ENCODE measurements around the gene SBK1.
"Not testable (repeated sequence)": the region's sequence is repeated elsewhere in the genome, so short reads cannot be mapped to it uniquely, and the experiment has no call there.

SBK1 gene

DNA sequence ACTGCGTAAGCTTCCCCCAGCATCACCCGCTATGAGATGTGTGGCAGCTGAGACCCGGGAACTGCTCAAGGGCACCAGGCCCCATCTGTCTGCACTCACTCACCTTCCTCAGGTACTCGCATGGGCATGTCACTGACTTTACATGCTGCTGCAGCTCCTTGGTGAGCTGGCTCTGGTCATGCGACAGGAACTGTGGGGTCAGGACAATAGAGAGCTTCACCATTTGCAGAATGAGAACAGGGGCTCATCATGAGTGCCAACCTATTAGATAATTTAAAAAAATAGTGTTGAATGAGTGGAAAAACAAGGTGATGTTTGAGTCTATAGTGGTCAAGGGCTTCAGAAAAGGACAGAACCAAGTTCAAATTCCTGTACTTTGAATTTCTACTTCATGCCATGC, 70.3 kb downstream of the SBK1 start:
- not testable (repeated sequence) for DNase-seq

DNA sequence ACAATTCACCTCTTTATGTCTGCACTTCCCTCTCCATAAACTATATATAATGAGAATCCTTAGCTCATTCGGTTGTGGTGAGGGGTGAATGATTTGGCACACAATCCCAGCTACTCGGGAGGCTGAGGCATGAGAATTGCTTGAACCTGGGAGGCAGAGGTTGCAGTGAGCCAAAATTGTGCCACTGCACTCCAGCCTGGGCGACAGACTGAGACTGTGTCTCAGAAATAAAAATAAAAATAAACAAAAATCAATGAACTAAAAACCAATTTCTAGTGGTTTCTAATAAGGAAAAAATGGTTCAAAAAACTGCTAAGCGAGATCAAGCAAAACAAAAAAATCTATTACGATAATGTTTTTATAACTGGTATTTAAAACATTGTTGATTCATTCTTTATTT, 71.1 kb downstream of the SBK1 start, which contains the start of gene NPIPB6:
TSS of gene NPIPB6 (minus strand) at position 101 of the 400 bp plus-strand sequence. CDS start 686 bp downstream, outside the sequence.
- not testable (repeated sequence) for DNase-seq

DNA sequence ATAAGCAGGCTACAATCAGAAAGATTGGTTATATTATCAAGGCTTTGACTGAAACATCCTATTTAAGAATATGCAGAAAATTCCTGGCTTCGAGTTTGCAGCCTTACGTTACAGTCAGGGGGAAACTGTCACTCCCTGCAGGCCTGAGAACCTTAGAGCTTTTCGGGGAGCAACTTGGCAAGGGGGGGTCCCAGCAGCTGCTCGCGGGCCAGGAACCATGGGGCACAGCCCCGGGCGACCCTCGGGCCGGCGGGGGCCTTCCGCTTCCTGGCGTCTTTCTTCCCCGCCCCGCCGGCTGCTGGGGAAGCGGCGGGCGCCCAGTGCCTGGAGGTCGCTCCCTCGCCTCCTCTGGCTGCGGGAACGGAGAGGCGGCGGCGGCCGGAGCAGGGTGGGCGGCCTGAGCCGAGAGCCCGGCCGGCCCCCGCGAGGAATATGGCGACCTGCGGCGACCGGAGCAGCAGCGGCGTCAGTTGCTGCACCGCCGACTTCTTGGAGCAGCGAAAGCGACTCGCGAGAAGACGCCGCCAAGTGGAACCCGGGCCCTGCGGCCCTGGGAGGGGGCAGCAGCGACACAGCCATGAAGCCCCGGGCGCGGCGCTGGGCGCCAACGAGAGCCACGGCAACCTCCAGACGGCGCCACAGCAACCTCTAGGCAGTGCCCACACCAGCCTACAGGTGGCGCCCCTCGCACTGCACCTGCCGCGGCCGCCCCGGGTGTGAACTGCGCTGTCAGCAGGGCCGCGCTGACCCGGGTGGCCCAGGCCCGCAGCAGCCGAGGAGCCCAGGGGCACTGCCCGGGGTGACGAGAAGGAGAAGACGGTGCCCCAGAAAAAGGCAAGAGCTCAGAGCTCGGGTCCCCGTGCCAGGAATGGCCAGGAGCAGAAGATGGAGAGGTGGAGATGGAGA, 72.2 kb downstream of the SBK1 start:
- DNase-seq = not testable (repeated sequence)

GRCh38 chr16:28367926-28368325, 75.6 kb downstream of the SBK1 start:
- DNase-seq = not testable (repeated sequence)
